GM19023 (cell line): ENCODE results near the gene KIF1B.
"Not testable (repeated sequence)": the region's sequence is repeated elsewhere in the genome, so short reads cannot be mapped to it uniquely, and the experiment has no call there.

Experiments used
- ATAC-seq: cut with Tn5 transposase; IDR thresholded peaks from one replicate; pipeline ENCODE4 v1.9.1; 2021; ENCODE audit warnings: mild to moderate bottlenecking, moderate library complexity; ENCODE audit not compliant: unreplicated experiment

The KIF1B gene

DNA sequence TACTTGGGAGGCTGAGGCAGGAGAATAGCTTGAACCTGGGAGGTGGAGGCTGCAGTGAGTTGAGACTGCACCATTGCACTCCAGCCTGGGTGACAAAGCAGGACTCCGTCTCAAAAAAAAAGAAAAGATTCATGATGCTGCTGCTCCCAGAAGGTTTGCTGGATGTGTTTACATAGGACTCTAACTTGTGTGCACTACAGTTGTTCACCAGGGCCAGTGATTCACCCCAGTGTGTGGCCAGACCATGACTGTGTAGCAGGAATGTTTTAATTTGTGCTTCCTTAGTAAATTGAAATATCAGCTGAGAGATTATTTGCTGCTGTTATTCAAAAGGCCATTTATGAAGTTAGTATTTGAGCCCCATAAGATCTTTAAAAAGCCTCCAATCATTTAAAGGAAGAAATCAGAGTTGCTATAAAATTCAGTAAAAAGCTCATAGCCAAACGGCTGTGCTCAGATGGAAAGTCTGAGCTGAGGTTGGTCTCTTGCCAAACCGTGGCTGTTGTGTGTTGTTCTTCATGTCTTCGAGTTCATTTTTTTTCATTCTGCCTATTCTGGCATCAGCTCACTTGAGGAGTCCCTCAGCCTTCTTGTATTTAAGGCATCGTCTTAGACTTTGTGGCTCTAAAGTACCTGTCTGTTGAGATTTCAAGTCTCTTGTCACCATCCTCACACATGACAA lies 170.4 kb downstream of the KIF1B start:
- ATAC-seq, result no peak

DNA sequence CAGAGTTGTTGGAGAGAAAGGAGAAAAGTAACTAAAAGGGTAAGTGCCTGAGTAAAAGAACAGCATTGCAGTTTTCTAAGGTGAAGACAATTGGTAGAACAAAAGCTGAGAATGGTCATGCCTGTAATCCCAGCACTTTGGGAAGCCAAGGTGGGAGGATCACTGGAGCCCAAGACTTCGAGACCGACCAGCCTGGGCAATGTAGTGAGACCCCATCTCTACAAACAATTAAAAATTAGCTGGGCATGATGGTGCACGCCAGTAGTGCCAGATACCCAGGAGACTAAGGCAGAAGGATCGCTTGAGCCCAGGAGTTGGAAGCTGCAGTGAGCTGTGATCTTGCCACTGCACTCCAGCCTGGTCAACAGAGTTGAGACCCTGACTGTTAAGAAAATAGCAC lies 173.3 kb downstream of the KIF1B start:
- ATAC-seq, result no peak

DNA sequence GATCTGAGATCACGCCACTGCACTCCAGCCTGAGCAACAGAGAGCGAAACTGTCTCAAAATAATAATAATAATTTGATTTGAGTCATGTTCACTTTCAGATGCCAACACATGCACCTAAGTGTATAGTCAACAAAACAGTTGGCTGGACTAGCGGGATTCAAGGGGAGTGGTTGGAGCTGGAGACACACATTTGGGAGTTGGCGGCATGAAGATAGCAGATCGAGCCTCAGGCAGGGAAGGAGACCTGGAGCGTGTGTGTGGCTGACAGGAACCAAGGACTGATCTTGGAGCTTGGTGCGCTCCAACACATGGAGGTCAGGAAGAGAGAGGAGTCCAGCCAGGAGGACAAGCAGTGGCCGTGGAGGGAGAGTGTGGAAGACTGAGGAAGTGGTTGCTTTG lies 173.8 kb downstream of the KIF1B start:
- ATAC-seq, result no peak

DNA sequence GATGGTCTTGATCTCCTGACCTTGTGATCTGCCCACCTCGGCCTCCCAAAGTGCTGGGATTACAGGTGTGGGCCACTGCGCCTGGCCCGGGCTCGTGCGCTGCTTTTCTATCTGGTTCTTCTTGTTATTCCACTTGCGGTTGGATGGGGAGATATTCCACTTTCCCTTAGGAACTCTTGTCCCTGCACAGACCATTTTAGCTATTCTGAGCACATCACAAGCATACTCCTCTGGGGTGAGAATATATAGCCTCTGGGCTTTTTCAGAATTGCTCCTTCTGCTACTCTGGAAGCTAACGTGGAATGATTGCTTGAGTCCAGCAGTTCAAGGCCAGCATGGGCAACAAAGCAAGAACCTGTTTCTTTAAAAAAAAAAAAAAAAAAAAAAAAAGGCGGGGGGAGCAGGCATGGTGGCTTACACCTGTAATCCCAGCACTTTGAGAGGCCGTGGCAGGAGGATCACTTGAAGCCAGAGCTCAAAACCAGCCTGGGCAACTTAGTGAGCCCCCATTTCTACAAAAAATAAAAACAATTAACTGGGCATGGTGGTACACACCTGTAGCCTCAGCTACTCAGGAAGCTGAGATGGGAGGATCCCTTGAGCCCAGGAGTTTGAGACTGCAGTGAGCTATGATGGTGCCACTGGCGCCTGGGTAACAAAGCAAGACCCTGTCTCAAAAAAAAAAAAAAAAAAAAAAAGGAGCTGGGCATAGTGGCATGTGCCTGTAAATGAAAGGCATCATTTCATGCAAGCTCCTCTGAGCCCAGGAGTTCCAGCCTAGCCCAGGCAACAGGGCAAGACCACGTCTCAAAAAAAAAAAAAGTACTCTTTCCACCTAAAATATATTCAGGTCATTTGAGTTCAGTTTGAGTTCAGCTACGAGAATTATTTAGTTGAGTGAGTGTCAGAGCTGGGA lies 176.6 kb downstream of the KIF1B start:
- ATAC-seq, result no peak

DNA sequence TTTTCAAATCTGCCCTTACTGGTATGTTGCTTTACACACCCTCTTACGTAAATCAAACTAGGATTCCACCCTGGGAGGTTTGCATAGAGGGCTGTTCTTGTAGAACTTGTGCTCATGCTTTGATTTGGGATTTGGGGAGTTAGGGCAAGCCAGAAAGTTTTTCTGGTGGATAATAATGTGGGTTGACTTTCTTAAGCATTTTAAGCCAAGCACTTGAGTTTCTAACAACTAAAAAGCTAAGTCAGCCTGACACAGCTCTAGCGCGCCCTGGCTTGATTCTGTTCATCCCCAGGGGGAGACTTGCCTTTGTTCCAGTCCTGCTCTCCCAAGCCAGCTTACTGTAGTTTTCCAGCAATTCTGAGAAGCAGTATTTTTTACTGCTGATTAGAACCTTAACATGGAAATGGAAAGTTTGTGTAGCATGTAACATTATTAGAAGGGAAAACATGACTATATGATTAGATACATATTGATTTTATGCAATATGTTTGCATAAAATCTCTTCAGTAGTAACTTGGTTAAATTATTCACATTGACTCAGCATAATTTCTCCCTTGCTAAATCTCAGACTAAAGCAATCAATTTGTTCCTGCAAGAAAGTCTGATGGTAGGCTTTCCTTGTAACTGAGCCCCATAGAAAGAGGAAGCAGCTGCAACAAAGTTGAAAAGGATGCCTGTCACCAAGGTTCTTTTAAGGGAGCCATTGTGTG lies 177.5 kb downstream of the KIF1B start:
- ATAC-seq, result no peak

DNA sequence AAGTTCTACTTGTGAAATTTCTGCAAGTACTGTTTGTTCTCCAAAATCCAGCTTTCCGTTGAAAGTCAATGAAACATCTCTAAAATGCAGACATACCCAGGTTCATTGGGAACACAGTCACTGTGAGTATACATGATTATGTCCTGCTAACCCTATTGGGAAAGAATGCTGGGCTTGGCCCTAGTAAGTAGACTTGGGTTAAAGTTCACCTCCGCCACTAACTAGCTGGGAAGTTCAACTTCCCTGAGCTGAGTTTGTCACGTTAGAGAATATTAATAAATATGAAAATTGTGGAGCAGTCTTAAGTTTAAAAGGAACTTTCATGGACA lies 178.0 kb downstream of the KIF1B start:
- ATAC-seq, result no peak

DNA sequence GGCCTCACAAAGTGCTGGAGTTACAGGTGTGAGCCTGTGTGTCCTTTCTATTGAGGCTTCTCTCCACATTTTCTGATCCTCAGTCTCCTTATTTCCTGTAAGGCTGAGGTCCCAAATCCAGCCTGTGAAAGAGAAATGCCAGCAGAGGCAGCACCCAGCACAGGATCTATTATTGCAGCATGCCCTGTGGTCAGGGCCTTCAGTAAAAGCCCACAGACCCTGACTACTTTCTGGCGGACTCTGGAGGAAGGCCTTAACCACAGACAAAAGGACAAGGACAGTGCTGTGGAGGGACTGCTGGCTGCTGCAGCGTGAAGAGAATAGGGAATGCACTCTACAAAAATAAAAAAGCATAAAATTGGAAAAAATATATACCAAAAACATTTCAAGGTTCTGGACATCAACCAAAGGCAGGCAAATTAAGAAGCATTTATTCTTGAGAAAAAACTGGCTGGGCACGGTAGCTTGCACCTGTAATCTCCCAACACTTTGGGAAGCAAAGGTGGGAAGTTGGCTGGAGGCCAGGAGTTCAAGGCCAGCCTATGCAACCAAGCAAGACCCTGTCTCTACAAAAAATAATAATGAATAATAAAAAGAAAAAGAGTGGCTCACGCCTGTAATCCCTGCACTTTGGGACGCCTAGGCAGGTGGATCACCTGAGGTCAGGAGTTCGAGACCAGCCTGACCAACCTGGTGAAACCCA lies 179.1 kb downstream of the KIF1B start:
- ATAC-seq, result no peak

DNA sequence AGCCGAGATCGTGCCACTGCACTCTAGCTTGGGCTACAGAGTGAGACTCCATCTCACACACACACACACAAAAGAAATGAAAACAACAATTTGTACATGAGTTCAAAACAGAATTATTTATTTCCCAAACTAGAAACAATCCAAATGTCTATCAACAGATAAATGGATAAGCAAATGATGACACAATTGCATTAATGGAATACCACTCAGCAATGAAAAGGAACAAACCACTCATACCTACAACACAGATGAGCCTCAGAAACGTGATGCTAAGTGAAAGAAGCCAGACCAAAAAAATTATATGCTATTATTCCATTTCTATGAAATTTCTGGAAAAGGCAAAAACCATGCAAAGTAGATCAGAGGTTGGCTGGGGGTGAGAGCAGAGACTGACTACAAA lies 186.5 kb downstream of the KIF1B start:
- ATAC-seq, result no peak

DNA sequence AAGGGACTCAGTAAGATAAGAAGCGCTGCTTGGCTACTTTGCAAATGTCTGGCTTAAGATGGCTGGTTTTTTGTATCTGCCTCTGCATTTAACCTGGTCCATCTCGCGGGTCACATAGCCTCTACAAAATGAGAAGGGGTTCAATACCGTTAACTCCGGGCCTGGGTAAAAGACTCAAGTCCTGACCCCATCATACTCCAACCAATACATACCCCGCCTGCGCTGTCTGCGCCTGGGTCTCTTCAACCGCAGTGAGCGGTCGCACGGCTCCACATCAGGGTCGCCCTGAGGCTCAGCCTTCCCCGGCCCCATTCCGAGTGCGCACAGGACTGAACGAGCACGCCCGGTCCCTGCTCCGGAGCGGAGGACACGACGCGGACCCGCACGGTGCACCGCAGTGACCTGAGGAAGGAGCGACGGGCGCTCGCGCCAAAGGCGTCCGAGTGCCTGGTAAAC lies 187.9 kb downstream of the KIF1B start:
- no peak for ATAC-seq

DNA sequence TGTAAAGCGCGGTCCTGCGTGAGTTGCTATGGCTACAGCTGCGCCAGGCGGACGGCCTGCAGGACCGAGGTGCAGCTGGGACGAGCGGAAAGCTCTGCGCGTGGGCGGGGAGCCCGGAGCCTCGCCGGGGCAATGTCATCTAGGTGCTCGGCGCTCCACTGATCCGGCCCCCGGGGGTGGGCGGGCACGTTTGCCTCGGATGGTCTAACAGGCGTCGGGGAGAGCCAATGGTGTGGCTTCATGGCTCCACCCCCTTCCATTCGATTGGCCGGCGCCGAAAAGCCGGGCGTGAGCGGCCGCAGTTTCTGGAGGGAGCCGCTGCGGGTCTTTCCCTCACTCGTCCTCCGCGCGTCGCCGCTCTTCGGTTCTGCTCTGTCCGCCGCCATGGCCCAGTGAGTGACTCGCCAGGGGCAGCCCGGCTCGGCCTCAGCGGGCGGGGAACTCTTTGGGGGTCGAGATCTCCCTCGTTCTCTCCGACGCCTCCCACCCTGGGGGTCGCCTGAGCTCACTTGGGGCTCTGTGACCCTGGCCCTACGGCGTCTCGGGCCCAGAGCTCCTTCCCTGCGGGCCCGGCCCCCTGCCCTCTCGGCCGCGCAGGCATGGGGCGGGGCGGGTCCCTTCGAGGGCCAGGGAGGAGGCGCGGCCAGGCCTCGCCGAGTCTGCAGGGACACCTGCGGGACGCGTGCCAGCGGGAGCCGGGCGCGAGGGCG lies 188.5 kb downstream of the KIF1B start, which contains the start of gene PGD:
Gene PGD, plus strand, starts transcription at position 331 of the 710 bp plus-strand sequence. Its CDS starts 54 bp downstream, at position 385.
- peak; percentile 93 for ATAC-seq

DNA sequence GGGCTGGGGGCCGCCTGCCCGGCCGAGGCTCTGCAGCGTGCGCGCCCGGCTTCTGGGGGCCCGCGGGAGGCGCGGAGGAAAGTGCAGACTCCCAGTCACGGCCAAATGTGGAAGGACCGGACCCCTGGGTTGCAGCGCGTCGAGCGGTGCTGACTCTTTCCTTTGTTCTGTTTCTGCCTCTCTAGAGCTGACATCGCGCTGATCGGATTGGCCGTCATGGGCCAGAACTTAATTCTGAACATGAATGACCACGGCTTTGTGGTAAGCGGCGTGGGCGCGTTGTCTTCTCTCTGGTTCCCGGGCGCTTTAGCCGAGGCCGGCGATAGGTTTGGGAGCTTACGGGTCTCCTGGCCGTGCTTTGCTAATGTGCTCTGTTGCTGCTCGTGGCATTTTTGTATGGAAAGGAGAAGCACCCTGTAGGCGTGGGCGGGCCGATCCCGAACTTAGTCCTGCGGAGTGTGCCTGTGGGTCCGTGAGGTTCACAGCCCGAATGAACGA lies 189.1 kb downstream of the KIF1B start:
- ATAC-seq, result no peak

DNA sequence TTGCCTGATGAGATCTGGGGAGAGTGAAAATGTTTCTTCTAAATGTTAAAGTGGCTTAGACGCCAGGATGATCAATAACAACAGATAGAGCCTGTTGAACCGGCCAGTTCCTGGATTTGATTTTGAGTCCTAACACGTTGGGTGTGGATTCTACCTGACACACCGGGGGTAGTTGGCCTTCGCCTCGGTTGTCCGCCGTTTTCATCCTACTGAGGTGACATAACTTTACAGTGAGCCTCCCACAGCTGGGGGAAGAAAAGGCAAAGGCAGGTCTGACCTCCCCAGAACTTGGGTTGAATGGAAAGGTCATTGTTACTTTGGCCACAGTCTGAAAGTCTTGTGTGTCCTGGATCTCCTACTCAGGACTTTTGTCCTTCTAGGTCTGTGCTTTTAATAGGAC lies 189.6 kb downstream of the KIF1B start:
- ATAC-seq, result no peak

DNA sequence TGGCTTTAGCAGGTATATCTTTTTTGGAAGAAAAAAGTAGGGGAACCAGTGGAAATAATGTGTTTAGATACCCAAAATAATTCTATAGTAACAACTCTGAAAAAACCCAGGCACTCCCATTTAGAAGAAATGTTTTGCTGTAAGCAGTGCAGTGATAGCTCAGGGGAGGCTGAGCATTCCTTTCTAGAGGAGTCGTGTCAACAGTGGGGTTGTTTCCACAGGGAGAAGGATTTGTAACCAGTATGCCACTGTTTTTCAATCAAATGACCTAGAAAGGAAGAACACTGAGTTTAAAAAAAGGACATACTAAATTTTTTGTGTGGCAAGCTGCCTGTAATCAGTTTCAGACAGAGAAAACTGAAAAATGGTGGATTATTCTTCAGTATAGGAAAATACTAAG lies 190.9 kb downstream of the KIF1B start:
- no peak for ATAC-seq

DNA sequence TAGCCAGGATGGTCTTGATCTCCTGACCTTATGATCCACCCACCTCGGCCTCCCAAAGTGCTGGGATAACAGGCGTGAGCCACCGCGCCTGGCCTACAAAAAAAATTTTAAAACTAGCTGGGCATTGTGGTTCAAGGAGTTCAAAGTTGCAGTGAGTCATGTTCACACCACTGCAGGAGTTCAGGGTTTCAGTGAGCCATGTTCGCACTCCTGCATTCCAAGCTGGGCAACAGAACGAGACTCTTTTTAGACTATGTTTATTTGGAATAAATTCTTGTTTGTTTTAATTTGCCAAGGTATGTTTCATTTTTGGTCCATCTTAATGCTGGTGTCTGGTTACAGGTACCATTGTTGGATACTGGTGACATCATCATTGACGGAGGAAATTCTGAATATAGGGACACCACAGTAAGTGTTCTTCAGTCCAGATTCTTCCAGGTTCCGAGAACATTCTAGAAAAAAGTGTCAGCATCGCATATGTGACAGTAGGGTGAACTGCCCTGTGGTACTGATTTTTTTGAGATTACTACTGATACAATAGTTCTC lies 192.4 kb downstream of the KIF1B start:
- ATAC-seq, result no peak

DNA sequence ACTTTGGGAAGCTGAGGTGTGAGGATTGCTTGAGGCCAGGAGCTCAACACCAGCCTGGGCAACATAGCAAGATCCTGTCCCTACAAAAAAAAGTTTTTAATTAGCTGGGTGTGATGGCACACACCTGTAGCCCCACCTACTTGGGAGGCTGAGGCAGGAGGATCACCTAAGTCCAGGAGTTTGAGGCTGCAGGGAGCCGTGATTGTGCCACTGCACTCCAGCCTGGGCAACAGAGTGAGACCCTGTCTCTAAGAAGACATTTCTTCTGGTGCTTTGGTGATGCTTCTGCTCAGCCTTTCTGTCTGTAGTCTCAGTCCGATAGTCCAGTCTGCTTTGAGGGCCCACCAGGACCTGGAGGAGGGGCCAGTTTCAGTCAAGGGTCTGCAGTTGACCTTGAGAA lies 196.8 kb downstream of the KIF1B start:
- ATAC-seq, result no peak

DNA sequence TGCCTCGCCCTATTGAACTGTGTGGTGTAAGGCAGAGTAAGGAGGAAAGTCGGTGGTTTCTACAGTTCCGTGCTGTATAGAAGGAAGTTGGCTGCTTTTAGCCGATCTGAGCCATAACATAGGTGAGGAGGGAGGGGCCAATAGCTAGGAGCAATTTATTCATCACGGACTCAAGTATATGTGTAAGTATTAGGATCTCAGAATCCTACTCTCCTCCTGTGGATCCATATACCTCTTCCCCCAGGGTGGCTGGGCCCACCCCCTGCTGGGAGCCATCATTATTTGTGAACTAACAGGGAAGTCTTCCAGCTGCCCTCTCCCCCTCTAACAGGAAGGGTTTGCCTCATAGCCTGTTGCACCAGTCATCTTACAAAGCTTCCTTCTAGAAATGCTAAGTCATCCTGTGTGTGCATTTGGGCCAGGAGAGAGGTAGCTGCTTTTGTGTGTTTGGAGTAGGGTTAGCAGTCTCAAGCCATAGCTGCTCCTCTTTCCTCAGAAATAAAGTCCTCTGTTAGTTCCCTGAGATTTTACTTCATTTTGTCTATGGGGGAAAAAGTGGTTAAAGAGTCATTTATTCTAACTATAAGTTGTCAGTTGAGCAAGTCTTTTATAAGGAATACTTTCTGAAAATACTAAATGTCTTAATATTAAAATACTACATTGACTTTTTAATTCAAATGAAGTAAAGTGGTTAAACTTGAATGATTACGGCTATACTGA lies 205.0 kb downstream of the KIF1B start:
- no peak for ATAC-seq

DNA sequence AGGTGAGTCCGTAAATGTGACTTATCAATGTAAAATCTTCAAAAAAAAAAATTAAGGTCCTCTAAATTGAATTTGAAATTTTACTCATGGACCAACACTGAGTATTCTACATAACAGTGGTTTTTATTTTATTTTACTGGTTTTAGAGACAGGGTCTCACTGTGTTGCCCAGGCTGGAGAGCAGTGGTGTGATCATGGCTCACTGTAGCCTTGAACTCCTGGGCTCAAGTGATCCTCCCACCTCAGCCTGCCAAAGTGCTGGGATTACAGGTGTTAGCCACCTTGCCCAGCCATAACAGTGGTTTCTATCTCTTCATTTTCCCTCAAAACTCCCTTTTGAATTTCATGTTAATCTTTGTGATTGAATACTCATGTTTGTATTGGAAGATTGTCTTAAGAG lies 205.6 kb downstream of the KIF1B start:
- not testable (repeated sequence) for ATAC-seq

DNA sequence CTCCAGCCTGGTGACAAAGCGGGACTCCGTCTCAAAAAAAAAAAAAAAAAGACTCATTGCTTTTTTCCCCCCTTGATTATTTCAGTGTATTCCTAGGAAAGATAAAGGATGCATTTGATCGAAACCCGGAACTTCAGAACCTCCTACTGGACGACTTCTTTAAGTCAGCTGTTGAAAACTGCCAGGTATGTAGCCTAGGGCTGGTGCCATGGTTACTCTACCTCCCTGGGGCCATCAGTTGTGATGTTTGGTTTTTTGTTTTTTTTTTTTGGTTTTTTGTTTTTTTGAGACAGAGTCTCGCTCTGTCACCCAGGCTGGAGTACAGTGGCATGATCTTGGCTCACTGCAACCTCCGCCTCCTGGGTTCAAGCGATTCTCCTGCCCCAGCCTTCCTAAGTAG lies 208.4 kb downstream of the KIF1B start:
- ATAC-seq, result not testable (repeated sequence)

DNA sequence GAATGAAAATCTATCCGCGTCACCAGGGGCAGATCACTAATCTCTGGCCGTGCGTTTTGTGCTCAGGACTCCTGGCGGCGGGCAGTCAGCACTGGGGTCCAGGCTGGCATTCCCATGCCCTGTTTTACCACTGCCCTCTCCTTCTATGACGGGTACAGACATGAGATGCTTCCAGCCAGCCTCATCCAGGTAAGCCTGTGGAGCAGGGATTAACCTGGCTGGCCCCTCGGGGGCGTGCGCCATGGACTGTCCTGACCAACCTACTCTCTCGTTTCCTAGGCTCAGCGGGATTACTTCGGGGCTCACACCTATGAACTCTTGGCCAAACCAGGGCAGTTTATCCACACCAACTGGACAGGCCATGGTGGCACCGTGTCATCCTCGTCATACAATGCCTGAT lies 209.0 kb downstream of the KIF1B start:
- ATAC-seq, result no peak
